GM18502 (cell line): ENCODE measurements around the gene LAMA2.
"Not testable (repeated sequence)": the region's sequence is repeated elsewhere in the genome, so short reads cannot be mapped to it uniquely, and the experiment has no call there.

Experiments
- ATAC-seq: cut with Tn5 transposase; IDR thresholded peaks from one replicate; pipeline ENCODE4 v1.9.1; 2021; ENCODE audit warnings: mild to moderate bottlenecking; ENCODE audit not compliant: unreplicated experiment, poor library complexity

Gene LAMA2

DNA sequence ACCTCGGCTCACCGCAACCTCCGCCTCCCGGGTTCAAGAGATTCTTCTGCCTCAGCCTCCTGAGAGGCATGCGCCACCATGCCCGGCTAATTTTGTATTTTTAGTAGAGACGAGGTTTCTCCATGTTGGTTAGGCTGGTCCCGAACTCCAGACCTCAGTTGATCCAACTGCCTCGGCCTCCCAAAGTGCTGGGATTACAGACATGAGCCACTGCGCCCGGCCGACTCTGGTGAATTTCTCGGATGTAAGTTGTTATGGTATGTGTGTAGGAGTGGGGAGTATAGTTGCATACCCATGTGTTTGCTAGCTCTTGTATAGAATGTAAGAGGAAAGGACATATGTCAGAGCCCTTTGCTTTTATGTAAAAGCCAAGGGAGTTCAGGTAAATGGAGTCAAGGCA is 170.2 kb downstream of the LAMA2 start:
- ATAC-seq = not testable (repeated sequence)

DNA sequence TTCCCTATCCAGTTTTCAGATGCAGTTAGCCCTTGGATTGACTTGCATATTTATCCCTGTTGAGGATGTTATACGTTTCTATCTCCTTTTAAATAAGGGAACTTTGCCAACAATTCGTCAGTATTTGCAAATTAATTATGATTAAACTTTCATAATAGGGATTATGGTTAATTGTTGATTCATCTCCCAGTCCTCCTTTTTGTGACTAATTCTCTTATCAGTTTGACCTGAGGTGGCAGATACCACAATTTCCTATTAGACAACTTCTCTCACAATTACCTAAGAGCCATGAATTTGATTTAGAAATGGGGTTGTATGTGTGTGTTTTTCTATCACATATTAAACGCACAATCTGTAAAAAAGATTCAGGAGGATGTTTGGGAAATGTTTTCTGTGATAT is 172.9 kb downstream of the LAMA2 start:
- no peak for ATAC-seq

- ATAC-seq = no peak
These were observed 176.7 kb downstream of the LAMA2 start for GRCh38 chr6:129059650-129060049.

DNA sequence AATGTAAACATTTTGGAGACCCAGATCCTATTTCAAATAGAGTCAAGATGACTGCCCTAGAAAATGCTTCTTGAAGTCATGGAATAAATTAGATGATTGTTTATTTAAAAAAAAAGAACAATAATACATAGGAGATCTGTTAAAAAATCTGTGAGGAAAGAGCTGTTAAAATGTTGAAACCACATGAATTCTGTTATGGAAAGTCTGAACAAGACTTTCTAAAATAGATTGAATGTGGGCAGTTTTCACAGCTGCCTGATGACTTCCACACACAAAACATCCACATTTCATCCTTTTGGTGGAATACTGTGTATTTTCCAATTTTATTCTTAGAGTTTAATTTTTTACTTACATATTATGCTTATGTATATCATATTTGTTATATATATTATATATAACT is 186.1 kb downstream of the LAMA2 start:
- no peak for ATAC-seq

DNA sequence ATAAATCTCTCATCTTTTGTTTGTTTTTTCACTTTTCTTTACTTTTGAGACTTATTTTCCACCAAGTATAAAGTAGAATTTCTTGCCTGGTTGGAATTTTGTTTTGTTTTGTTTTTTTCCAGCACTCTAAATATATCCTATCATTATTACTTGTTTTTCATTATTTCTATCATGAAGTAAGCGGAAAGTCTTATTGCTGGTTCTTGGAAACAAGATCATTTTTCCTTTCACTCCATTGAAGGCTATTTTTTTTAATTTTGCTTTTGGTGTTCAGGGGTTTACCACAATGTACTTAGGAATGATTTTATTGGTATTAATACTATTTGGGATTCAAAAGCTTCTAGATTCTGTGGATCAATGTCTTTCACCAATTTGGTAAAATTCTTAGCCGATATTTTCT is 190.1 kb downstream of the LAMA2 start:
- no peak for ATAC-seq

DNA sequence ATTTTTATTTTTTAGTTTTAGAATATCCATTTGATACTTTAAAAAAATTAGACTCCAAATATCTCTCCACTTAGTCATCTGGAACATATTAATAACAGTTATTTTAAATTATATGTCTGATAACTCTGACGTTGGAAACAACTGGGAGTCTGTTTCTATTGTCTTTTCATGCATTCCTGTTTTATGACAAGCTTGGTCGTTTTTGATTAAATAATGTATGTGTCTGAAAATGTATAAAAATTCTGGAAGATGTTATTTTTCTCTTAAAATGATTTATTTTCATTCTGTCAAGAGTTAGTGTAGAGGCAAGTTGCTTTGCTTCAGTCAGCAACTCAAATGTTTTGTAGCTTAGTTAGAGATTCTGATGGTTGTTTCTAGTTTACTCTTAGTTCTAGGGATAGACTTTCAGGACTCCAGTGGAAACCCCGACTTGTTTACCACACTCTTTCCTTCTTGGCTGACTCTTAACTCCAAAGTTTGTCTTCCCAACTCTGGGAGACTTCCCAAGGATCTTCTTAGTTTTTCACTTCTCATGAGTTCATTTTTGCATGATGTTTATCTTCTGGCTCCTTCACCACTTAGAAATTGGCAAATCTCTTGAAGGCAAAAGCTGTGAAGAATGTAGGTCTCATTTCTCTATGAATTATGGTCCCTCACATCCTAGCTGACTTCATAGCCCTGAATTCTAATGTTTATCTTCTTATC is 190.9 kb downstream of the LAMA2 start:
- ATAC-seq = no peak

GRCh38 chr6:129084406-129084805 is 201.5 kb downstream of the LAMA2 start:
- ATAC-seq = no peak

- ATAC-seq = not testable (repeated sequence)
These were observed 205.5 kb downstream of the LAMA2 start for GRCh38 chr6:129088481-129088880.

GRCh38 chr6:129089357-129089756 is 206.4 kb downstream of the LAMA2 start:
- ATAC-seq = no peak

GRCh38 chr6:129094147-129094546 is 211.2 kb downstream of the LAMA2 start:
- ATAC-seq = no peak

DNA sequence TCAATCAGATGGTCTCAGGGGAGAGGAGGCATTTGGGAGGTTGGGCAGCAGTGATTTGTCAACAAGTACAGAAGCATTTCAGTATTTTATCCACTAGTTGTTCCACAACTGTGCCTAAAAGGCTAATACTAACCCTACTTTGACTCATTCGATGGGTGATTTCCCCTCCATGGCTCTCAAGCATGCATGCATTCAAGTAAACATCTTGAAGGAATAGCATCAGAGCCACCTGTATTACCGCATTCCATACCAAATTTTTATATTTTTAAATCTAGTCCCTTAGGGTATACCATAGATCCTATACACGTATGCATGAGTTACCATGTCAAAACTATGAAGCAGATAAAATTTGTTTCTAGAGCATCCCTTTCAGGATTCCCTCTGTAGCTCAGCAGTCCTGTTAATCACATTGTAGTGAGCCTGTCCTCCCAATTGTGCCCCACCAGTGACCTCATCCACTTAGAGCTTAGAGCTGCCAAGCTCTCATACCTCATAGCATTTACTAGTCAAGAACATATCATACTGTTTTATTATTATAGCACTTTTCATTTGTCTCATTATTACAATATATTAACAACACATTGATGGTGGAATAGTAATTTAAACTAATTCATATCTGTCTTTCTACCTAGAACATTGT is 213.8 kb downstream of the LAMA2 start:
- no peak for ATAC-seq

DNA sequence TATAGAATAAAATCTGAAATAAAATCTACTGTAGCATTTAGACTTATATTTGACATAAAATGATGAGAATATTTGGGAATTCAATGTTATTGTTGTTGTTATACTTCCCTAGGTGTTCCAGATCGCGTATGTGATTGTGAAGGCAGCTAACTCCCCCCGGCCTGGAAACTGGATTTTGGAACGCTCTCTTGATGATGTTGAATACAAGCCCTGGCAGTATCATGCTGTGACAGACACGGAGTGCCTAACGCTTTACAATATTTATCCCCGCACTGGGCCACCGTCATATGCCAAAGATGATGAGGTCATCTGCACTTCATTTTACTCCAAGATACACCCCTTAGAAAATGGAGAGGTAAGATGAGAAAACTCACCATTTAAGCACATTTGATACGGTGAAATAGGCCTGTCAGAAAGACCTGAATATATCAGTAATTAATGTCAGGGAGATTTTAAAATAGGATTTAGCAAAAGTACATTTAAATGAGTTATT is 215.2 kb downstream of the LAMA2 start:
- ATAC-seq = no peak

GRCh38 chr6:129099696-129100095 is 216.8 kb downstream of the LAMA2 start:
- no peak for ATAC-seq

DNA sequence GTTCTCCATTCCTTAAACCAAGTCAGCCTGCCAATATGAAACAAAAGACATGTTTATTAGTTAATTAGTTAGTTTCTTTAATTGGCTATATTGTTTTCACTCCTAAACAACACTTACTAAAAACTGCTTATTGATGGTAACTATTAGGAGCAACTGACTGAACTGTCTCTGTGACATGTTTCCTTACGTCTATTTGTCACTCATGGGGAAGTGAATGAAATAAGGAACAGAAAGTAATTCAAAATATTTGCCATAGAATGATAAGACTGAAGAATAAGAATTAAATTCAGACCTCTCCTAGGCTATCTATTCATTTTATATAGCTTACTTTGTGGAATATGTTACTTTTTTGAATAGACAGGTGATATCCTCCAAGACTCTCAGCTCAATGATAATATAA is 217.2 kb downstream of the LAMA2 start:
- no peak for ATAC-seq

GRCh38 chr6:129102741-129103140 is 219.8 kb downstream of the LAMA2 start:
- ATAC-seq = no peak

GRCh38 chr6:129104131-129104530 is 221.2 kb downstream of the LAMA2 start:
- ATAC-seq = no peak

DNA sequence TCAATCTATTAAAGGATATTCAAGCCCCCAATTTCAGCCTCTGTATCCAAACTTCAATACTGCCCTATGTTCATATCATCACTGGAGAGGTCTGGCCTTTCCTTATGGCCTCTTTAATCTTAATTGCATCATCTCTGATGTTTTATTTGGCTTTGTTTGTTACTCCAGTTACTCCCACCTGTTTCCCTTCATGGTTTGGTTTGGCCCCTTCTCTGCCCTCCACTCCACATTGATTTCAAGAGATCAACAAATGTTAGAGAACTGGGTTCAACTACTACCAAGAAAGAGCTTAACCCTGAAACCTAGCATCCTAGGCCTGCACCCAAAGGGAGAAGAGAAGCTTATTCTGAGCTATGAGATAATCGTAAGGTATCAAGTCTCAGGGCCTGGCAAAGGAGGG is 221.6 kb downstream of the LAMA2 start:
- no peak for ATAC-seq

DNA sequence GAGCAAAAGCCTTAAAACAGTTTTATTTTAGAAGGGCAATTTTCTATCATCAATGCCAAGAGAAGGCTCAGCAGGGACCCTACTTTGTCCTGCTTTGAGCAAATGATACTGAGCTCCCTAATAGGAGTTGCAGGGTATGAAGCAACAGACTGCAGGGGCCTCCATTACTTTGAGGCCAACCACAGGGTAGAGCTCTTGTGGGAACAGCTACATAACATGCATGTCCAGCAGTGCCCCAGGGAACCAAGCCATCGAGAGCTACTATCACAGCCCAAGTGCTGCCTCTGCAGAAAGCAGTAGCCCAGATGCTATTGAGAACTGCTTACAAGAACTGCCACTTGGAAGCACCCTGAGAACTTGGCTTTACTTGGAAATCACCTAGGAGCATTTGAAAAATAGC is 222.1 kb downstream of the LAMA2 start:
- no peak for ATAC-seq

GRCh38 chr6:129105793-129106192 is 222.9 kb downstream of the LAMA2 start:
- ATAC-seq = no peak

DNA sequence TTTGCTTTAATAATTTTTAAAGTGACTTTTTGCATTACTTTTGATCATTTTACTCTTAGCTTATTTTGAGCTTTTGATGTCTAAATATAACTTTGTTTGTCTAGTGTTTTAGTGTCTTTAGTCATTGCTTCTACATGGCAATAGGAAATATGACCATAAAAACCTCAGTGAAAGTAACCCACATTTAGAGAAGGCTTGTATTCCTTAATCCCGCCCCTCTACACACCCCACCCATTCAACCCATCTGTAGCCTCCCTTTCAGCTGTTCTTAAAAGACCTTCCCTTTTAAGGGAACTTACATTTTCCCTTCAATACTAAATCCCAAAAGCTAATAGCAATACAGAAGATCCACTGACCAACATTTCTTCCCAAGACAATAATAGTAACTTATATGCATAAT is 225.4 kb downstream of the LAMA2 start:
- ATAC-seq = no peak

GRCh38 chr6:129110690-129111343 is 227.9 kb downstream of the LAMA2 start:
- ATAC-seq = no peak

DNA sequence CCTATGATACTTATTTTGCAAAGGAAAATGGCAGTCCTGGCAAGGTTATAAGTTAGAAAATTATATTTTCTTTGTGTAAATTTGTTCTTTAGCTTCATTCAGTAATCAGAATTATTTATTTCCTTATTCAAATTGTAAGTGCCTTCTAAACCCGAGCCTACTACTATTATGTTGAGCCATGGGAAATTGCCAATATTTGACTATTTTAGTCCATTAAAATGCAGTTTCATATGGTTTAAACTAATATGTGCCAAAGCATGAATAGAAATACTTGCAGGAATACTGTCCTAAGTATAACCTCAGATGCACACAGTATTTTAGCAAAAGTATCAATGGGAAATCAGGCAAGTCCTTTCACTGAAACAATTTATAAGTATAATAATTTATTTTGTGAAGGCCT is 228.4 kb downstream of the LAMA2 start:
- ATAC-seq = no peak
